ENCODE results near the gene C3orf62. TPM values are rescaled to one million over a fixed set of nuclear protein-coding genes. Genes with fewer than 3 reads are reported as not detected.

The C3orf62 gene
- total RNA-seq, 1 donor from 2014 or later, result 5.3 TPM

- ChIA-PET CTCF (no interaction called here), POLR2A (interaction anchor here (0.7 kb wide), 1 partner anchor 133 kb away, joined by 3 read pairs; no protein-coding TSS in a partner anchor)
- Mint-ChIP-seq H3K9me3 (no peaks in the 10 kb centered on the region), H3K27me3 (no peaks in the 10 kb centered on the region), H3K36me3 (ENCODE audit: low read depth) (peaks cover 64% of the 10 kb centered on the region), H3K4me3 (no peak overlapping the region), H3K4me1 (no peaks in the 10 kb centered on the region), H3K27ac (no peak overlapping the region)
- TF ChIP-seq, protein P1, sequence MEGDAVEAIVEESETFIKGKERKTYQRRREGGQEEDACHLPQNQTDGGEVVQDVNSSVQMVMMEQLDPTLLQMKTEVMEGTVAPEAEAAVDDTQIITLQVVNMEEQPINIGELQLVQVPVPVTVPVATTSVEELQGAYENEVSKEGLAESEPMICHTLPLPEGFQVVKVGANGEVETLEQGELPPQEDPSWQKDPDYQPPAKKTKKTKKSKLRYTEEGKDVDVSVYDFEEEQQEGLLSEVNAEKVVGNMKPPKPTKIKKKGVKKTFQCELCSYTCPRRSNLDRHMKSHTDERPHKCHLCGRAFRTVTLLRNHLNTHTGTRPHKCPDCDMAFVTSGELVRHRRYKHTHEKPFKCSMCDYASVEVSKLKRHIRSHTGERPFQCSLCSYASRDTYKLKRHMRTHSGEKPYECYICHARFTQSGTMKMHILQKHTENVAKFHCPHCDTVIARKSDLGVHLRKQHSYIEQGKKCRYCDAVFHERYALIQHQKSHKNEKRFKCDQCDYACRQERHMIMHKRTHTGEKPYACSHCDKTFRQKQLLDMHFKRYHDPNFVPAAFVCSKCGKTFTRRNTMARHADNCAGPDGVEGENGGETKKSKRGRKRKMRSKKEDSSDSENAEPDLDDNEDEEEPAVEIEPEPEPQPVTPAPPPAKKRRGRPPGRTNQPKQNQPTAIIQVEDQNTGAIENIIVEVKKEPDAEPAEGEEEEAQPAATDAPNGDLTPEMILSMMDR (IDR thresholded peaks at IDR 0.05), result no peak
- intact Hi-C loops (cut with micrococcal nuclease), result no loop called here
- ATAC-seq (ENCODE audit: low read depth) (no peak), DNase-seq (no peak)
These were observed 34.3 kb upstream of the C3orf62 start for GRCh38 chr3:49311283-49311682.

GRCh38 chr3:49310677-49311076 is 33.6 kb upstream of the C3orf62 start:
- intact Hi-C loops (cut with micrococcal nuclease), result no loop called here
- H3K4me1 Mint-ChIP-seq, result no peaks in the 10 kb centered on the region
- no peak overlapping the region for H3K4me3 Mint-ChIP-seq
- POLR2A ChIA-PET, result interaction anchor here (0.7 kb wide), 1 partner anchor 133 kb away, joined by 3 read pairs; no protein-coding TSS in a partner anchor
- ATAC-seq (ENCODE audit: low read depth), result no peak
- H3K9me3 Mint-ChIP-seq, result no peaks in the 10 kb centered on the region
- TF ChIP-seq, protein P1 (IDR thresholded peaks at IDR 0.05), result no peak
- CTCF ChIA-PET, result no interaction called here
- H3K27ac Mint-ChIP-seq, result no peak overlapping the region
- H3K27me3 Mint-ChIP-seq, result no peaks in the 10 kb centered on the region
- H3K36me3 Mint-ChIP-seq (ENCODE audit: low read depth), result peaks cover 64% of the 10 kb centered on the region
- DNase-seq, result no peak

- ChIA-PET POLR2A (no interaction called here), CTCF (interaction anchor here (0.6 to 0.8 kb wide), 2 partner anchors 7 to 144 kb away, joined by 3 read pairs; no protein-coding TSS in a partner anchor)
- Mint-ChIP-seq H3K27me3 (no peaks in the 10 kb centered on the region), H3K4me3 (no peak overlapping the region), H3K9me3 (no peaks in the 10 kb centered on the region), H3K36me3 (ENCODE audit: low read depth) (peaks cover 73% of the 10 kb centered on the region), H3K27ac (no peak overlapping the region), H3K4me1 (no peaks in the 10 kb centered on the region)
- intact Hi-C loops (cut with micrococcal nuclease), result no loop called here
- TF ChIP-seq, protein P1 (IDR thresholded peaks at IDR 0.05), result no peak
- no peak for ATAC-seq (ENCODE audit: low read depth)
- no peak for DNase-seq
These were observed 28.6 kb upstream of the C3orf62 start for GRCh38 chr3:49305608-49306007.

DNA sequence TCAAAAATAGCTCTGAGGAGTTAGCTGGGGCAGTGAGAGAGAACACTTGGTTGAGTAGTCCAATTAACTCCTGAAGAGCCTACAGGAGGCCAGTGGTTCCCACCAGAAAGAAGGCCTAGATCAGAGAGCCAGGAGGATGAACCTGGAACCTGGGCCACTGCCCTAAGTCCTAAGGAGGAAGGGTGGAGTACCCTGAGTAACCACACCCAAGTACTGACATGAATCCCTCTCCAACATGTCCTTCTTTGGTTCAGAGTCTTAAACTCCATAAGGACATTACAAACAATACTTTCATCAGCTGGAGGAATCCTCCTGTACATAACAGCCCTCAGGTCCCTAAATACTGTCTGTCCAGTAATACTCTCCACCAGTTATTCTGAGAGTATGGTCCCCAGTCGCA is 25.6 kb upstream of the C3orf62 start:
- peaks cover 80% of the 10 kb centered on the region for H3K36me3 Mint-ChIP-seq (ENCODE audit: low read depth)
- POLR2A ChIA-PET, result no interaction called here
- no peak overlapping the region for H3K27ac Mint-ChIP-seq
- no peaks in the 10 kb centered on the region for H3K4me1 Mint-ChIP-seq
- no peaks in the 10 kb centered on the region for H3K9me3 Mint-ChIP-seq
- CTCF ChIA-PET, result interaction anchor here (0.7 to 1.4 kb wide), 2 partner anchors 147 to 753 kb away, joined by 3 to 6 read pairs; no protein-coding TSS in a partner anchor
- intact Hi-C loops (cut with micrococcal nuclease), result no loop called here
- no peak overlapping the region for H3K4me3 Mint-ChIP-seq
- TF ChIP-seq, protein P1 (IDR thresholded peaks at IDR 0.05), result no peak
- DNase-seq (no peak), ATAC-seq (ENCODE audit: low read depth) (no peak)
- no peaks in the 10 kb centered on the region for H3K27me3 Mint-ChIP-seq

DNA sequence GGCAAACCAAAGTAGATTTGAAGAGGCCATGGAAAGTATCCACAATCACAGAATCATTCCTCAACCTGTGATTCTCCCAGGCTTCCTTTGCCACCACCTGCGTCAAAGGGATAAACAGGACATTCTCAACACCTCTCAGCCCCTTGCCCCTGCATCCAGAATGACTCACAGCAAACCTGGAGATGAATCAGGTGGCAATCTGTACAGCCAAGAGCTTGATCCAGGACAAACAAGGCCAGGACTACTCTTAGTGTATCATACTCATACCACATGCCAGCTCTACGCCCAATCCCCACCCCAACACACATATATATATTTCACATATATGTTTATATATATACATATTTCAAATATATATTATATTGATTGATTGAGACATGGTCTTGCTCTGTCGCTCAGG is 23.6 kb upstream of the C3orf62 start:
- Mint-ChIP-seq H3K27ac (no peak overlapping the region), H3K9me3 (no peaks in the 10 kb centered on the region), H3K4me1 (no peaks in the 10 kb centered on the region), H3K4me3 (no peak overlapping the region), H3K36me3 (ENCODE audit: low read depth) (peaks cover 82% of the 10 kb centered on the region), H3K27me3 (no peaks in the 10 kb centered on the region)
- TF ChIP-seq, protein P1 (IDR thresholded peaks at IDR 0.05), result no peak
- ATAC-seq (ENCODE audit: low read depth) (no peak), DNase-seq (no peak)
- ChIA-PET POLR2A (no interaction called here), CTCF (no interaction called here)
- intact Hi-C loops (cut with micrococcal nuclease), result no loop called here

All from activated B cell treated with CpG ODN at 0.5 μM for 24 hours (primary cell).